ENCODE measurements around the gene GYS1. TPM values are rescaled to one million over a fixed set of nuclear protein-coding genes. Genes with fewer than 3 reads are reported as not detected.
"Not testable (repeated sequence)": the region's sequence is repeated elsewhere in the genome, so short reads cannot be mapped to it uniquely, and the experiment has no call there.

GYS1 gene
- total RNA-seq, 1 experiment from 2014 or later = 14.1 TPM

- DNase-seq (ENCODE audit: low spot score) = no peak
Observed at GRCh38 chr19:48938256-48938655, 54.9 kb downstream of the GYS1 start.

DNA sequence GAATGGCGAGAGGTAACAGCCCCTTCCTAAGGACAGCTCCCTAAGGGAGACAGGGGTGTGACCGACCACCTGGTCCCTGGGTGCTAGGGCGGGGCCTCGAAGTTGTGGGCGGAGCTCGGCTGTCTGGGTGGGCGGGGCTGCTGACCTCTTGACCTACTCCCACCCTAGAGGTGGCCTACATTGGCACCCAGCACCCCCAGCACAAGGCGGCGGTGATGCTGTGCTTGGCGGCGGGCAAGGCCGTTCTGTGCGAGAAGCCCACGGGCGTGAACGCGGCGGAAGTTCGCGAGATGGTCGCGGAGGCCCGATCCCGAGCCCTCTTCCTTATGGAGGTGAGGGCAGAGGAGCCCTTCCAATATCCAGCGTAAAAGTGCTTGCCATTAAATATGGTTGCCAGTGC, 57.2 kb downstream of the GYS1 start:
- no peak for DNase-seq (ENCODE audit: low spot score)

- DNase-seq (ENCODE audit: low spot score) = no peak
Observed at GRCh38 chr19:48934837-48935236, 58.3 kb downstream of the GYS1 start.

DNA sequence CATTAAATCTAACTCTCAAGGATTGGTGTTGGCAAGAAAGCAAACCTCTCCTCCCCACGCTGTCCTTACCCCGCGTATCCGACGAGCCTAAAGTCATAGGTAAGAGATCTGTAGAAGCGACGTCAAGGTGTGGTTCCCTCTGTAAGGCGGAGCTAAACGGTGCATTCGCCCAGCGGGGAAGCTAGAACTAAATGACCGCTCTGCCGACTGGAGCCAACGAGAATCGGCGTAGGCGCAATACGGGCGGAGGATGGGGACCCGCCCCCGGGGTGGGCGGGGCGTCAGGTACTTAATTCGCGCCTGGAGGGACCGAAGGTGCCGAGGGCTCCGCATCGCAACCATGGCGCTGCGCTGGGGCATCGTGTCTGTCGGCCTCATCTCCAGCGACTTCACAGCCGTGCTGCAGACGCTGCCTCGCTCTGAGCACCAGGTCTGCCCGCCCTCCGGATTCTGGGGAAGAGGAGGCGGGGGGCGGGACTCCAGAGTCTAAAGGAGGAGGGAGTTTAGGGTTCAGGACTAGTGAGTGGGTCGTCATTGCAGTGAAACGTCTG, 59.7 kb downstream of the GYS1 start, which contains the start of gene DHDH:
Gene DHDH (plus strand): TSS at position 318 of the 551 bp plus-strand sequence. CDS start 23 bp downstream, at position 341.
- DNase-seq (ENCODE audit: low spot score) = peak; percentile 44

DNA sequence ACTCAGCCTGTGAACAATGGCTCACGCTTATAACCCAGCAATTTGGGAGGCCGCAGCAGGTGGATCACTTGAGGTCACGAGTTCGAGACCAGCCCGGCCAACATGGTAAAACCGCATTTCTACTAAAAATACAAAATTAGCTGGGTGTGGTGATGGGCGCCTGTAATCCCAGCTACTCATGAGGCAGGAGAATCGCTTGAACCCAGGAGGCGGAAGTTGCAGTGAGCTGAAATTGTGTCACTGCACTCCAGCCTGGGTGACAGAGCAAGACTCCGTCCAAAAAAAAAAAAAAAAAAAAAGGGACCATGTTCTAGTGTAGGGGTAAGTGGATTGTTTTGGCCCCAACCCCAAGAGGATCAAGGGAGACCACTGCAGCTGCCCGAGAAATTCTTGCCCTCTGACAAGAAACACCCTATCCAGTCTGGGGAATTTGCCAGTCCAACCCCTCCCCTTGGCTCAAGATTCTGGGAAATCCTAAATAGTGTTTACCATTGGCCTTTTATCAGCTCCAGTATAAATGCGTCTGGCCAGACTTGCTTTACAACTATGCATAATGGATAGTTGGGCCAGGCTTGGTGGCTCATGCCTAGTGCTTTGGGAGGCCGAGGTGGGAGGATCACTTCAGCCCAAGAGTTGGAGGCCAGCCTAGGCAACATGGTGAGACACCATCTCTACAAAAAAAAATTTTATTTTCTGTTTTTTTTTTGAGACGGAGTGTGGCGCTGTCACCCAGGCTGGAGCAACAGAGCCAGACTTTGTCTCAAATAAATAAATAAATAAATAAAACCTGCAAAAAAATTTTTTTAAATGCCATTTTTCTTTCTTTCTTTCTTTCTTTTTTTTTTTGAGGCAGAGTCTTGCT, 64.7 kb downstream of the GYS1 start:
- DNase-seq (ENCODE audit: low spot score) = no peak

DNA sequence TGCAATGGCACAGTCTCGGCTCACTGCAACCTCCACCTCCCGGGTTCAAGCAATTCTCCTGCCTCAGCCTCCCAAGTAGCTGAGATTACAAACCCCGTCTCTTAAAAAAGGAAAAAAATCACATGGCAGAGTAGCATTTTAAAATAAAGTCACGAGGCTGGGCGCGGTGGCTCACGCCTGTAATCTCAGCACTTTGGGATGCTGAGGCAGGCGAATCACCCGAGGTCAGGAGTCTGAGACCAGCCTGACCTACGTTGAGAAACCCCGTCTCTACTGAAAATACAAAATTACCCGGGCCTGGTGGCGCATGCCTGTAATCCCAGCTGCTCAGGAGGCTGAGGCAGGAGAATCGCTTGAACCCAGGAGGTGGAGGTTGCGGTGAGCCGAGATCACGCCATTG, 65.4 kb downstream of the GYS1 start:
- not testable (repeated sequence) for DNase-seq (ENCODE audit: low spot score)

- DNase-seq (ENCODE audit: low spot score) = peak; percentile 91
Observed at GRCh38 chr19:48926909-48927308, 66.2 kb downstream of the GYS1 start.

GRCh38 chr19:48925890-48926289, 67.2 kb downstream of the GYS1 start:
- DNase-seq (ENCODE audit: low spot score) = not testable (repeated sequence)

- peak; percentile 81 for DNase-seq (ENCODE audit: low spot score)
Observed at GRCh38 chr19:48925240-48925843, 67.8 kb downstream of the GYS1 start.

- no peak for DNase-seq (ENCODE audit: low spot score)
Observed at GRCh38 chr19:48922548-48923490, 70.3 kb downstream of the GYS1 start.

DNA sequence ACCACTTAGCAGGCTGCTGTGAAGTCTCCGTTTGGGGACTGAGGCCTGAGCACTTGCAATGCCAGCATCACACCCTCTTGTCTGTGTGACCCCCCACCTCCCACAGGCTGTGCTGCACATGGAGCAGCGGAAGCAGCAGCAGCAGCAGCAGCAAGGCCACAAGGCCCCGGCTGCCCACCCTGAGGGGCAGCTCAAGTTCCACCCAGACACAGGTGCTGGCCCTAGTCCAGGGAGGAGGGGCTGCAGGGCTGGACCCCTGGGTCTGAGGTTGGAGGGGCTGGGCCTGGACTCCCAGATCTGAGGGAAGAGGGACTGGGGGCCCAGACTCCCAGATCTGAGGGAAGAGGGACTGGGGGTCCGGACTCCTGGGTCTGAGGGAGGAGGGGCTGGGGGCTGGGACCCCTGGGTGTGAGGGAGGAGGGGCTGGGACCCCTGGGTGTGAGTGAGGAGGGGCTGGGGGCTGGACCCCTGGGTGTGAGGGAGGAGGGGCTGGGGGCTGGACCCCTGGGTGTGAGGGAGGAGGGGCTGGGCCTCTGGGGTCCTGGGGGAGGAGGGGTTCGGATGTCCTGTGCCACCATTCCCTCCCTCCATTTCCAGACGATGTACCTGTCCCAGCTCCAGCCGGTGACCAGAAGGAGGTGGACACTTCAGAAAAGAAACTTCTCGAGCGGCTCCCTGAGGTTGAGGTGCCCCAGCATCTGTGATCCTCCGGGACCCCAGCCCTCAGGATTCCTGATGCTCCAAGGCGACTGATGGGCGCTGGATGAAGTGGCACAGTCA, 71.2 kb downstream of the GYS1 start:
- no peak for DNase-seq (ENCODE audit: low spot score)

GRCh38 chr19:48920949-48921348, 72.2 kb downstream of the GYS1 start:
- no peak for DNase-seq (ENCODE audit: low spot score)

DNA sequence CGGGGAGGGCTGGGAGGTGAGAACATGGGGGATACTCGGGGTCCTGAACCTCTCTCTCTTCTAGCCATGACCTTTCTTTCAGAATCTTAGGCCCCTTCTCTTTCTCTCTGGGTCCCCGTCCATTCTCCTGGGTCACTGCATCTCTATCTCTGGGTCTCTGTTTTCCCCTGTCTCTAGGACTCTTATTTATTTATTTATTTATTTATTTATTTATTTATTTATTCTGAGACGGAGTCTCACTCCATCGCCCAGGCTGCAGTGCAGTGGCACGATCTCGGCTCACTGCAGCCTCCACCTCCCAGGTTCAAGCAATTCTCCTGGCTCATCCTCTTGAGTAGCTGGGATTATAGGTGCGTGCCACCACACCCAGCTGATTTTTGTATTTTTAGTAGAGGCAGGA, 73.8 kb downstream of the GYS1 start:
- not testable (repeated sequence) for DNase-seq (ENCODE audit: low spot score)

GRCh38 chr19:48918801-48919247, 74.3 kb downstream of the GYS1 start:
- DNase-seq (ENCODE audit: low spot score) = no peak

Other genes starting within 250 kb of the GYS1 start
- gene IZUMO1, start 246.4 kb downstream of the GYS1 start, total RNA-seq (2014; rRNA removed; shearing (Covaris generic)) = not detected in 2 replicates
- 0.81 and 0.98 TPM in 2 replicates for gene FUT1, start 240.7 kb downstream of the GYS1 start, total RNA-seq (2014; rRNA removed; shearing (Covaris generic))
- not detected in 2 replicates for gene FGF21, start 237.8 kb downstream of the GYS1 start, total RNA-seq (2014; rRNA removed; shearing (Covaris generic))
- 29.5 and 36.8 TPM in 2 replicates for gene BCAT2, start 182.3 kb downstream of the GYS1 start, total RNA-seq (2014; rRNA removed; shearing (Covaris generic))
- gene HSD17B14, start 156.8 kb downstream of the GYS1 start, total RNA-seq (2014; rRNA removed; shearing (Covaris generic)) = 9.9 and 14.6 TPM in 2 replicates
- 1.9 and 6.9 TPM in 2 replicates for gene PLEKHA4, start 124.7 kb downstream of the GYS1 start, total RNA-seq (2014; rRNA removed; shearing (Covaris generic))
- 20.8 and 34.8 TPM in 2 replicates for gene PPP1R15A, start 120.9 kb downstream of the GYS1 start, total RNA-seq (2014; rRNA removed; shearing (Covaris generic))
- not detected in 2 replicates for gene TULP2, start 94.6 kb downstream of the GYS1 start, total RNA-seq (2014; rRNA removed; shearing (Covaris generic))
- gene NUCB1, start 93.0 kb downstream of the GYS1 start, total RNA-seq (2014; rRNA removed; shearing (Covaris generic)) = 91.4 and 104 TPM in 2 replicates
- gene DHDH, start 59.6 kb downstream of the GYS1 start, total RNA-seq (2014; rRNA removed; shearing (Covaris generic)) = 0.10 TPM in 1 of 2 replicates, not detected in the other
- gene BAX, start 38.4 kb downstream of the GYS1 start, total RNA-seq (2014; rRNA removed; shearing (Covaris generic)) = 32.4 and 40.6 TPM in 2 replicates
- 1,818 and 2,662 TPM in 2 replicates for gene FTL, start 28.0 kb downstream of the GYS1 start, total RNA-seq (2014; rRNA removed; shearing (Covaris generic))
- gene RUVBL2, start 578 bp upstream of the GYS1 start, total RNA-seq (2014; rRNA removed; shearing (Covaris generic)) = 121 and 149 TPM in 2 replicates
- not detected in 2 replicates for gene LHB, start 23.8 kb upstream of the GYS1 start, total RNA-seq (2014; rRNA removed; shearing (Covaris generic))
- gene CGB3, start 31.0 kb upstream of the GYS1 start, total RNA-seq (2014; rRNA removed; shearing (Covaris generic)) = 2.6 TPM in 1 of 2 replicates, not detected in the other
- not detected in 2 replicates for gene CGB2, start 38.6 kb upstream of the GYS1 start, total RNA-seq (2014; rRNA removed; shearing (Covaris generic))
- not detected in 2 replicates for gene CGB1, start 43.6 kb upstream of the GYS1 start, total RNA-seq (2014; rRNA removed; shearing (Covaris generic))
- 1.3 and 3.4 TPM in 2 replicates for gene CGB5, start 50.5 kb upstream of the GYS1 start, total RNA-seq (2014; rRNA removed; shearing (Covaris generic))
- 4.7 and 8.8 TPM in 2 replicates for gene CGB8, start 55.8 kb upstream of the GYS1 start, total RNA-seq (2014; rRNA removed; shearing (Covaris generic))
- gene CGB7, start 64.4 kb upstream of the GYS1 start, total RNA-seq (2014; rRNA removed; shearing (Covaris generic)) = 0.43 and 1.4 TPM in 2 replicates
- gene NTF4, start 71.5 kb upstream of the GYS1 start, total RNA-seq (2014; rRNA removed; shearing (Covaris generic)) = not detected in 2 replicates
- gene KCNA7, start 79.4 kb upstream of the GYS1 start, total RNA-seq (2014; rRNA removed; shearing (Covaris generic)) = not detected in 2 replicates
- gene SNRNP70, start 92.1 kb upstream of the GYS1 start, total RNA-seq (2014; rRNA removed; shearing (Covaris generic)) = 143 and 174 TPM in 2 replicates
- 0.16 and 8.5 TPM in 2 replicates for gene LIN7B, start 121.1 kb upstream of the GYS1 start, total RNA-seq (2014; rRNA removed; shearing (Covaris generic))
- not detected in 2 replicates for gene C19orf73, start 125.8 kb upstream of the GYS1 start, total RNA-seq (2014; rRNA removed; shearing (Covaris generic))
- 3.4 and 4.7 TPM in 2 replicates for gene PPFIA3, start 126.2 kb upstream of the GYS1 start, total RNA-seq (2014; rRNA removed; shearing (Covaris generic))
- gene HRC, start 162.1 kb upstream of the GYS1 start, total RNA-seq (2014; rRNA removed; shearing (Covaris generic)) = 0.07 TPM in 1 of 2 replicates, not detected in the other
- 3.6 and 7.6 TPM in 2 replicates for gene TRPM4, start 164.5 kb upstream of the GYS1 start, total RNA-seq (2014; rRNA removed; shearing (Covaris generic))